ENCODE measurements around the gene KAZN.

KAZN gene

GRCh38 chr1:14674030-14674429 lies 75.5 kb downstream of the KAZN start:
- DNase-seq (ENCODE audit: low spot score), result no peak

GRCh38 chr1:14676400-14676799 lies 77.9 kb downstream of the KAZN start:
- DNase-seq (ENCODE audit: low spot score), result no peak

- no peak for DNase-seq (ENCODE audit: low spot score)
Measured at GRCh38 chr1:14677292-14677971, 78.9 kb downstream of the KAZN start.

GRCh38 chr1:14678011-14678638 lies 79.6 kb downstream of the KAZN start:
- DNase-seq (ENCODE audit: low spot score), result no peak

GRCh38 chr1:14679027-14679688 lies 80.7 kb downstream of the KAZN start:
- DNase-seq (ENCODE audit: low spot score), result no peak

- DNase-seq (ENCODE audit: low spot score), result no peak
Measured at GRCh38 chr1:14681182-14681581, 82.7 kb downstream of the KAZN start.

GRCh38 chr1:14682941-14683621 lies 84.6 kb downstream of the KAZN start:
- DNase-seq (ENCODE audit: low spot score), result peak; percentile 40

- no peak for DNase-seq (ENCODE audit: low spot score)
Measured at GRCh38 chr1:14685078-14685477, 86.6 kb downstream of the KAZN start.

- no peak for DNase-seq (ENCODE audit: low spot score)
Measured at GRCh38 chr1:14686701-14687100, 88.2 kb downstream of the KAZN start.

- DNase-seq (ENCODE audit: low spot score), result no peak
Measured at GRCh38 chr1:14687147-14687546, 88.7 kb downstream of the KAZN start.

GRCh38 chr1:14689996-14690615 lies 91.6 kb downstream of the KAZN start:
- no peak for DNase-seq (ENCODE audit: low spot score)

- no peak for DNase-seq (ENCODE audit: low spot score)
Measured at GRCh38 chr1:14693949-14694348, 95.5 kb downstream of the KAZN start.

- no peak for DNase-seq (ENCODE audit: low spot score)
Measured at GRCh38 chr1:14694589-14694988, 96.1 kb downstream of the KAZN start.

- no peak for DNase-seq (ENCODE audit: low spot score)
Measured at GRCh38 chr1:14696761-14697160, 98.3 kb downstream of the KAZN start.

GRCh38 chr1:14697353-14697752 lies 98.9 kb downstream of the KAZN start:
- DNase-seq (ENCODE audit: low spot score), result no peak

GRCh38 chr1:14698314-14698713 lies 99.8 kb downstream of the KAZN start:
- no peak for DNase-seq (ENCODE audit: low spot score)

- no peak for DNase-seq (ENCODE audit: low spot score)
Measured at GRCh38 chr1:14699620-14700019, 101.1 kb downstream of the KAZN start.

- DNase-seq (ENCODE audit: low spot score), result no peak
Measured at GRCh38 chr1:14704846-14705245, 106.4 kb downstream of the KAZN start.

GRCh38 chr1:14705824-14706223 lies 107.3 kb downstream of the KAZN start:
- DNase-seq (ENCODE audit: low spot score), result no peak

GRCh38 chr1:14706631-14707030 lies 108.1 kb downstream of the KAZN start:
- no peak for DNase-seq (ENCODE audit: low spot score)

- no peak for DNase-seq (ENCODE audit: low spot score)
Measured at GRCh38 chr1:14707531-14708445, 109.3 kb downstream of the KAZN start.
